Measurements from ENCODE around the gene PLA2G5.

DNA sequence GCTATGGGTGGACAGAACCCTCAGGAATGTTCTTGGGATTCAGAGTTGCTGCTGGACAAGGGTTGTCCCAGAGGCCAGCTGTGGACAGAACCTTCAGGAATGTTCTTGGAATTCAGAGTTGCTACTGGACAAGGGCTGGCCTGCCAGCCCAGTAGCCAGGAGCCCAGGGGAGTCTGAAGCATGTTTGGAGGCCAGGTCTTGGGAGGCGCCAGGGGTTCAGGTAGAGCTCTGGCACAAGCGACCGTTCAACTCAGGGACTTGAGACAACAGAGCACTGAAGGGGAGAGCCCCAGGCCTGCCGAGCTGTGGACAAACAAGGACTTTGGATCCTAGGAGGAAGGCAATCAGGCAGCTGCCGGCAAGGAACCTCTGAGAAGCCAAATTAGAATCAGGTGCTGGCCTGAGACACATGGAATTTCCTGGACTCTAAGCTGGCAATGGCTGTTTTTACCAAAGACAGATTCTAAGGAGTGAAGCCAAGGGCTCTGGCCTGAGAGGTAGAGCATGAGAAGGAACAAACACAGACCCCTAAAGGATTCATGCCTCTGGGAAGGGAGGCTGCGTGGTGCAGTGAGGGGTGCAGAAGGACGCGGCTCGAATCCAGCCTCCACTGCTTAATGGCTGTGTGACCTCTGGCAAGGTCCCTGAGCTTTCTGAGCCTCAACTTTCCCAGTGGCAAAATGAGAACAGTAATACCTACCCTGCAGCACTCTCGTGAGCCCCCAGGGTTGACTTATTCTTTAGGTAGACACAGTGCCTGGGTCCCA is 13.4 kb downstream of the PLA2G5 start:
- TF ChIP-seq CTCF (IDR thresholded peaks at IDR 0.05) (no peak), POLR2A (IDR thresholded peaks at IDR 0.05) (no peak)

All from thyroid gland (tissue), 4 donors.